Measurements from ENCODE around the gene VPREB1.
"Not testable (repeated sequence)": the region's sequence is repeated elsewhere in the genome, so short reads cannot be mapped to it uniquely, and the experiment has no call there.

Gene VPREB1

GRCh38 chr22:22214819-22215329, 29.7 kb upstream of the VPREB1 start:
- no peak for DNase-seq

GRCh38 chr22:22215659-22216449, 28.7 kb upstream of the VPREB1 start:
- no peak for DNase-seq

GRCh38 chr22:22216450-22216959, 28.1 kb upstream of the VPREB1 start:
- no peak for DNase-seq

- DNase-seq = no peak
Observed at GRCh38 chr22:22218302-22218701, 26.3 kb upstream of the VPREB1 start.

- DNase-seq = no peak
Observed at GRCh38 chr22:22219140-22219996, 25.2 kb upstream of the VPREB1 start.

GRCh38 chr22:22221043-22221442, 23.5 kb upstream of the VPREB1 start:
- not testable (repeated sequence) for DNase-seq

- DNase-seq = no peak
Observed at GRCh38 chr22:22226448-22227187, 18.0 kb upstream of the VPREB1 start.

GRCh38 chr22:22228421-22228820, 16.2 kb upstream of the VPREB1 start:
- no peak for DNase-seq

GRCh38 chr22:22228921-22229320, 15.7 kb upstream of the VPREB1 start:
- DNase-seq = no peak

GRCh38 chr22:22229683-22230420, 14.7 kb upstream of the VPREB1 start:
- no peak for DNase-seq

- no peak for DNase-seq
Observed at GRCh38 chr22:22230438-22230837, 14.1 kb upstream of the VPREB1 start.

- DNase-seq = no peak
Observed at GRCh38 chr22:22233081-22233480, 11.5 kb upstream of the VPREB1 start.

GRCh38 chr22:22235558-22235957, 9.0 kb upstream of the VPREB1 start:
- DNase-seq = peak; percentile 35 to 50

GRCh38 chr22:22237521-22237920, 7.1 kb upstream of the VPREB1 start:
- no peak for DNase-seq

- DNase-seq = no peak
Observed at GRCh38 chr22:22239311-22239939, 5.2 kb upstream of the VPREB1 start.

- no peak for DNase-seq
Observed at GRCh38 chr22:22241554-22241898, 3.1 kb upstream of the VPREB1 start.

GRCh38 chr22:22242488-22242887, 2.1 kb upstream of the VPREB1 start:
- no peak for DNase-seq

- no peak for DNase-seq
Observed at GRCh38 chr22:22243033-22243680, 1.4 kb upstream of the VPREB1 start.

- no peak for DNase-seq
Observed at GRCh38 chr22:22245256-22245909, 797 bp downstream of the VPREB1 start.

GRCh38 chr22:22245935-22246525, 1.4 kb downstream of the VPREB1 start:
- DNase-seq = no peak

Measured in CD4-positive, alpha-beta T cell treated with Interferon alpha-2 for 1 hour (primary cell).